CD1c-positive myeloid dendritic cell (primary cell): Measurements from ENCODE around the gene RAB15.

ENCODE experiments used
- DNase-seq: peaks from one replicate; pipeline ENCODE4 v3.0.0-alpha.2; 2016; ENCODE audit errors: extremely low spot score

The RAB15 gene

GRCh38 chr14:64910847-64911495 lies 61.2 kb downstream of the RAB15 start:
- no peak for DNase-seq

GRCh38 chr14:64906022-64906421 lies 66.1 kb downstream of the RAB15 start:
- no peak for DNase-seq

GRCh38 chr14:64899958-64900357 lies 72.2 kb downstream of the RAB15 start:
- no peak for DNase-seq
